Keratinocyte (primary cell): ENCODE data around the gene TUBE1. TPM values are rescaled to one million over a fixed set of nuclear protein-coding genes. Genes with fewer than 3 reads are reported as not detected.

Source experiments
- DNase-seq: peaks from one replicate; pipeline ENCODE4 v3.0.0-alpha.2; 2011; ENCODE audit warnings: low read depth, missing footprints, low spot score
- FAIRE-seq: peaks from 2 replicates; lab custom pipeline; 2011; peaks lifted over from hg19 to GRCh38; lab: Jason Lieb, UNC
- H2AFZ ChIP-seq: 2 replicates; pipeline ENCODE4 v1.6.0; 2012; ENCODE audit warnings: low read length, control low read depth, inconsistent platforms; ENCODE audit not compliant: control insufficient read depth
- H3K27ac ChIP-seq: 2 replicates; pipeline ENCODE4 v1.5.1; 2011; ENCODE audit warnings: low read length; ENCODE audit not compliant: control insufficient read depth, insufficient read depth
- H3K27me3 ChIP-seq: 3 replicates; pipeline ENCODE4 v1.6.0; 2011; ENCODE audit warnings: low read length; ENCODE audit not compliant: control insufficient read depth, insufficient read depth; ENCODE audit errors: extremely low read depth
- H3K36me3 ChIP-seq, 2 experiments: 2 replicates in 1 of 2; 3 replicates in 1 of 2; pipeline ENCODE4 v1.5.1; 2011; ENCODE audit warnings: low read length in 2 of 2, mild to moderate bottlenecking in 1 of 2; ENCODE audit not compliant: control insufficient read depth in 2 of 2, insufficient read depth in 2 of 2; ENCODE audit errors: extremely low read depth in 1 of 2
- H3K4me1 ChIP-seq: 3 replicates; pipeline ENCODE4 v1.5.1; 2011; ENCODE audit warnings: low read length; ENCODE audit not compliant: control insufficient read depth, insufficient read depth; ENCODE audit errors: extremely low read depth
- H3K4me2 ChIP-seq: 3 replicates; pipeline ENCODE4 v1.6.0; 2011; ENCODE audit warnings: low read depth, low read length; ENCODE audit not compliant: control insufficient read depth, insufficient read depth; ENCODE audit errors: extremely low read depth
- H3K4me3 ChIP-seq, 3 experiments: fragments of 200-600 bp in 1 of 3; sonication (generic) in 1 of 3; 2 replicates in 2 of 3; 3 replicates in 1 of 3; pipeline ENCODE4 v1.5.1; 2011 to 2016; ENCODE audit warnings: low read length in 3 of 3, mild to moderate bottlenecking in 3 of 3, control low read depth in 2 of 3, inconsistent platforms in 1 of 3, low read depth in 1 of 3, mixed read lengths in 1 of 3, mixed run types in 1 of 3, moderate library complexity in 1 of 3; ENCODE audit not compliant: control insufficient read depth in 2 of 3, insufficient read depth in 2 of 3; ENCODE audit errors: extremely low read depth in 1 of 3
- H3K79me2 ChIP-seq: 2 replicates; pipeline ENCODE4 v1.6.0; 2012; ENCODE audit warnings: low read length; ENCODE audit not compliant: control insufficient read depth, insufficient read depth
- H3K9ac ChIP-seq: 3 replicates; pipeline ENCODE4 v1.6.0; 2011; ENCODE audit warnings: low read length; ENCODE audit not compliant: control insufficient read depth, insufficient read depth; ENCODE audit errors: extremely low read depth
- H3K9me1 ChIP-seq: 3 replicates; pipeline ENCODE4 v1.6.0; 2011; ENCODE audit warnings: low read length; ENCODE audit not compliant: control insufficient read depth, insufficient read depth; ENCODE audit errors: extremely low read depth
- H3K9me3 ChIP-seq: 2 replicates; pipeline ENCODE4 v1.5.1; 2012; ENCODE audit warnings: low read depth, low read length; ENCODE audit not compliant: control insufficient read depth
- H4K20me1 ChIP-seq: 3 replicates; pipeline ENCODE4 v1.6.0; 2011; ENCODE audit warnings: low read length; ENCODE audit not compliant: control insufficient read depth, insufficient read depth; ENCODE audit errors: extremely low read depth
- CTCF ChIP-seq, 3 experiments: IDR thresholded peaks in 1 of 3; conservative IDR thresholded peaks in 1 of 3; optimal IDR thresholded peaks in 1 of 3; 2 replicates in 2 of 3; 3 replicates in 1 of 3; pipeline versions ENCODE3 to v1.5.1; 2011; ENCODE audit warnings: low read length in 3 of 3, mild to moderate bottlenecking in 3 of 3, moderate library complexity in 2 of 3, control low read depth in 1 of 3, inconsistent platforms in 1 of 3; ENCODE audit not compliant: insufficient read depth in 2 of 3; ENCODE audit errors: extremely low read depth in 1 of 3
- EZH2 ChIP-seq: IDR thresholded peaks from one replicate; pipeline ENCODE4 v1.6.1; 2012; ENCODE audit warnings: inconsistent platforms, mild to moderate bottlenecking, low read length, moderate library complexity
- dilution Hi-C: fragments of 300-500 bp; cut with MboI; formaldehyde crosslinking; loops from one replicate; pipeline ENCODE4 v1.7.0; 2020; ENCODE audit warnings: low sequenced_read_pairs; ENCODE audit not compliant: extremely low pct_ligation_motif_present
- polyA plus RNA-seq, 5 experiments: library from polyadenylated mRNA; depleted of rRNA in 3 of 5; stranded (reverse) in 3 of 5; stranded (forward) in 1 of 5; unstranded in 1 of 5; fragments of >200 nt; gene quantifications; 1 replicate in 1 of 5; 2 replicates in 3 of 5; 3 replicates in 1 of 5; pipeline versions ENCODE4 v1.2.1 to v1.2.3, GENCODE V29; 2011 to 2012; ENCODE audit warnings: missing spikeins in 2 of 5, low read depth in 1 of 5, low replicate concordance in 1 of 5

The TUBE1 gene
- polyA plus RNA-seq, 1 donor (not counting 4 experiments of a cell fraction or from before 2014, with no cell fraction given), result 15.4 TPM

DNA sequence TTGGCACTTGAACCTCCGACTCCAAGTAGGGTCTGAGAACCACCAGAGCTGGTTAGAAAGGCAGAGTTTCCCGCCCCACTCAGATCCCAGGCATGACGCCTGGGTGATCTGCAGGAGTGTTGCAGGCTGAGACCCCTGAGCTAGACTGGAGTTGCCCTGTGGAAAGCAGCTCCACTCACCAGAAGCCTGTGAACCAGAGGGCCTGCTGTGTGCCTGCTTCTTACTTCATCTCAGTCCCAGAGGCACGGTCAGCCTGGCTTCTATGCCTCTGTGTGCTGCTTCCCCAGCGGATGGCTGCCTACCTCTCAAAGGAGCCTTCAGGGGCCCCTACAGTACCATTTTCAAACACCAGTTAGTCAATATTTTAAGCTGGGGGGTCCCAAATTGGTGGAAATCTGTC lies 49.0 kb downstream of the TUBE1 start:
- H4K20me1 ChIP-seq, result no peaks in the 10 kb centered on the region
- H3K9me3 ChIP-seq, result no peaks in the 10 kb centered on the region
- H2AFZ ChIP-seq, result peak overlapping the region; percentile 10
- DNase-seq (no peak), FAIRE-seq (no peak)
- dilution Hi-C loops, result no loop called here
- no peaks in the 10 kb centered on the region for H3K36me3 ChIP-seq
- H3K9ac ChIP-seq, result no peak overlapping the region
- H3K4me2 ChIP-seq, result no peak overlapping the region
- TF ChIP-seq CTCF (optimal IDR thresholded peaks at IDR 0.05 in 1 of 3, IDR thresholded peaks at IDR 0.05 in 1 of 3, conservative IDR thresholded peaks at IDR 0.05 in 1 of 3; ENCODE audit: extremely low read depth in 1 of 3, insufficient read depth in 2 of 3, low read length in 3 of 3) (no peak), EZH2 (no peak)
- H3K4me1 ChIP-seq, result peaks cover 4% of the 10 kb centered on the region
- H3K27me3 ChIP-seq, result peaks cover 4% of the 10 kb centered on the region
- no peak overlapping the region for H3K27ac ChIP-seq
- no peaks in the 10 kb centered on the region for H3K9me1 ChIP-seq
- no peak overlapping the region for H3K4me3 ChIP-seq
- H3K79me2 ChIP-seq, result no peaks in the 10 kb centered on the region

DNA sequence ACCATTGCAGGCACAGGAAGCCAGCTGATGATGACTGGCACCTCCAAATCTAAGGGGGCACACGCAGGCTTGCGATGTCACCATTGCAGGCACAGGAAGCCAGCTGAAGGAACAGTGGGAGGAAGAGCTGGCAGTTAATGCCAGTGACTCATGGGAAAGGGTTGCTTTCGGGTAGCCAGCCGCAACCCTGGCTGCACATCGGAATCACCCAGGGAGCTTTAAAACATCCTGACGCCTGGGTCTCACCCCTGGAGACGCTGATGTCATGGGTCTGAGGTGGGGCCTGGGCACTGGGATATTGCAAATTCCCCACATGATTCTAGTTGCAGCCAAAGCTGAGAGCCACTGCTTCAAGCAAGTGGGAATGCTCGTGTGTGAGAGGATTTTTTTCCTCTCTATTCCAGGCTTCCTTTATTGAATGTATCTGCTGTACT lies 49.5 kb downstream of the TUBE1 start:
- FAIRE-seq, result peak; percentile 48
- dilution Hi-C loops, result no loop called here
- no peak for TF ChIP-seq CTCF (optimal IDR thresholded peaks at IDR 0.05 in 1 of 3, IDR thresholded peaks at IDR 0.05 in 1 of 3, conservative IDR thresholded peaks at IDR 0.05 in 1 of 3; ENCODE audit: extremely low read depth in 1 of 3, insufficient read depth in 2 of 3, low read length in 3 of 3)
- no peak for TF ChIP-seq EZH2
- Histone ChIP-seq H3K27me3 (peaks cover 4% of the 10 kb centered on the region), H3K4me1 (peaks cover 4% of the 10 kb centered on the region), H3K4me3 (no peak overlapping the region), H3K79me2 (no peaks in the 10 kb centered on the region), H4K20me1 (no peaks in the 10 kb centered on the region), H3K36me3 (no peaks in the 10 kb centered on the region), H3K9ac (no peak overlapping the region), H3K27ac (no peak overlapping the region), H3K9me3 (no peaks in the 10 kb centered on the region), H2AFZ (peak overlapping the region; percentile 10), H3K9me1 (no peaks in the 10 kb centered on the region), H3K4me2 (peak overlapping the region; percentile 37)
- DNase-seq, result no peak
